Adrenal gland (tissue), 5 donors: Measurements from ENCODE around the gene SCP2.

ENCODE experiments used
- CTCF ChIP-seq, 6 experiments: fragments of 450-650 bp in 4 of 6; fragments of 200-600 bp in 2 of 6; sonication (generic) in 1 of 6; IDR thresholded peaks; 1 replicate in 5 of 6; 2 replicates in 1 of 6; pipeline versions ENCODE4 v1.5.1 to v1.8.0; 2016 to 2021; ENCODE audit warnings: antibody characterized with exemption in 6 of 6, mild to moderate bottlenecking in 2 of 6, moderate library complexity in 1 of 6
- POLR2A ChIP-seq, 2 donors: fragments of 450-650 bp; IDR thresholded peaks; one replicate each; pipeline ENCODE4 v1.6.1; 2017; ENCODE audit warnings: antibody characterized with exemption in 2 of 2, mild to moderate bottlenecking in 2 of 2, moderate library complexity in 1 of 2
- donor health status: DM: no; HTN: no; CAD: no.

GRCh38 chr1:53048960-53049573 lies 122.0 kb downstream of the SCP2 start:
- TF ChIP-seq CTCF (IDR thresholded peaks at IDR 0.05), result no peak
- TF ChIP-seq POLR2A (IDR thresholded peaks at IDR 0.05), result no peak
